CD4-positive, alpha-beta T cell (primary cell): ENCODE measurements around the gene MTNR1A. TPM values are rescaled to one million over a fixed set of nuclear protein-coding genes. Genes with fewer than 3 reads are reported as not detected.

ENCODE experiments used
- ATAC-seq: fragments of 200-7000 bp; cut with Tn5 transposase; one replicate; pipeline ENCODE4 v1.10.0; 2022; ENCODE audit warnings: mild to moderate bottlenecking; ENCODE audit not compliant: poor library complexity
- CTCF ChIA-PET: fragments of 350-600 bp; sonication (Branson Sonifier 250); formaldehyde crosslinking; loops from one replicate; lab custom pipeline; 2021; ENCODE audit warnings: antibody characterized with exemption, inconsistent platforms; lab: Charles Lee
- POLR2A ChIA-PET: fragments of 350-600 bp; sonication (Branson Sonifier 250); formaldehyde crosslinking; loops from one replicate; lab custom pipeline; 2021; ENCODE audit warnings: antibody characterized with exemption, inconsistent platforms; lab: Charles Lee
- DNase-seq, 14 experiments: peaks; one replicate each; pipeline ENCODE4 v3.0.0-alpha.2; 2013 to 2020; ENCODE audit warnings: mixed read lengths in 2 of 14
- H3K27ac ChIP-seq, 2 donors: one replicate each; pipeline versions ENCODE4 v1.5.1 to v1.7.0; 2013; ENCODE audit warnings: low read length in 2 of 2, low read depth in 1 of 2, mild to moderate bottlenecking in 1 of 2
- H3K27me3 ChIP-seq, 2 experiments: 1 replicate in 1 of 2; 2 replicates in 1 of 2; pipeline versions ENCODE4 v1.6.1 to v1.7.0; 2013; ENCODE audit warnings: low read length in 2 of 2, control low read depth in 1 of 2, mild to moderate bottlenecking in 1 of 2, moderate library complexity in 1 of 2; ENCODE audit not compliant: insufficient read depth in 2 of 2, control insufficient read depth in 1 of 2
- H3K36me3 ChIP-seq: one replicate; pipeline ENCODE4 v1.6.1; 2013; ENCODE audit warnings: low read length, control low read depth; ENCODE audit not compliant: insufficient read depth
- H3K4me1 ChIP-seq: one replicate; pipeline ENCODE4 v1.6.1; 2013; ENCODE audit warnings: low read length, control low read depth; ENCODE audit not compliant: insufficient read depth
- H3K4me3 ChIP-seq: one replicate; pipeline ENCODE4 v1.5.1; 2013; ENCODE audit warnings: mild to moderate bottlenecking, low read length, moderate library complexity
- H3K9me3 ChIP-seq, 2 experiments: 1 replicate in 1 of 2; 2 replicates in 1 of 2; pipeline versions ENCODE4 v1.6.1 to v1.7.0; 2013; ENCODE audit warnings: low read length in 2 of 2, mild to moderate bottlenecking in 2 of 2, control low read depth in 1 of 2, moderate library complexity in 1 of 2; ENCODE audit not compliant: control insufficient read depth in 1 of 2, insufficient read depth in 1 of 2
- H3K27ac Mint-ChIP-seq: one replicate; pipeline ENCODE4 v1.8.0; 2020; ENCODE audit warnings: mixed read lengths
- H3K27me3 Mint-ChIP-seq: one replicate; pipeline ENCODE4 v1.8.0; 2021; ENCODE audit warnings: mixed read lengths
- H3K36me3 Mint-ChIP-seq: one replicate; pipeline ENCODE4 v1.8.0; 2021; ENCODE audit warnings: low read depth, mixed read lengths
- H3K4me1 Mint-ChIP-seq: one replicate; pipeline ENCODE4 v1.8.0; 2021; ENCODE audit warnings: low read depth, mixed read lengths
- H3K4me3 Mint-ChIP-seq: one replicate; pipeline ENCODE4 v1.8.0; 2020; ENCODE audit warnings: mild to moderate bottlenecking, mixed read lengths
- H3K9me3 Mint-ChIP-seq: one replicate; pipeline ENCODE4 v1.8.0; 2020; ENCODE audit warnings: mixed read lengths
- intact Hi-C, 2 experiments: fragments of 100-400 bp; cut with DNase I in 1 of 2; cut with micrococcal nuclease in 1 of 2; formaldehyde crosslinking; loops; one replicate each; pipeline versions ENCODE4 v1.15.1 to v1.9.0; 2023 to 2025; cut with DNase I, micrococcal nuclease
- total RNA-seq, 174 experiments: library from RNA in 2 of 174; stranded (reverse) in 2 of 174; gene quantifications; one replicate each; pipeline ENCODE4 v1.2.3 and lab custom pipeline; 2021 to 2026
- TF ChIP-seq, protein P1 (sequence below): fragments of 200-600 bp; IDR thresholded peaks from one replicate; pipeline ENCODE4 v1.8.0; 2022; ENCODE audit warnings: antibody characterized with exemption, mild to moderate bottlenecking

Gene MTNR1A
- total RNA-seq, 2 experiments from 2014 or later = not detected

- Mint-ChIP-seq H3K4me3 (no peak overlapping the region), H3K9me3 (no peaks in the 10 kb centered on the region), H3K4me1 (no peaks in the 10 kb centered on the region), H3K27ac (no peak overlapping the region), H3K36me3 (no peaks in the 10 kb centered on the region), H3K27me3 (no peaks in the 10 kb centered on the region)
- Histone ChIP-seq H3K27ac (no peak overlapping the region), H3K4me3 (no peak overlapping the region), H3K9me3 (peaks cover 0 to 3% of the 10 kb centered on the region in 2 experiments), H3K36me3 (no peaks in the 10 kb centered on the region), H3K27me3 (no peaks in the 10 kb centered on the region), H3K4me1 (no peaks in the 10 kb centered on the region)
- intact Hi-C loops = loop anchor here in 1 of 2 experiments (10.0 kb wide), 1 partner anchor 937 kb away; no protein-coding TSS in a partner anchor
- DNase-seq (no peak), ATAC-seq (no peak)
- POLR2A ChIA-PET = no interaction called here
- TF ChIP-seq, protein P1, sequence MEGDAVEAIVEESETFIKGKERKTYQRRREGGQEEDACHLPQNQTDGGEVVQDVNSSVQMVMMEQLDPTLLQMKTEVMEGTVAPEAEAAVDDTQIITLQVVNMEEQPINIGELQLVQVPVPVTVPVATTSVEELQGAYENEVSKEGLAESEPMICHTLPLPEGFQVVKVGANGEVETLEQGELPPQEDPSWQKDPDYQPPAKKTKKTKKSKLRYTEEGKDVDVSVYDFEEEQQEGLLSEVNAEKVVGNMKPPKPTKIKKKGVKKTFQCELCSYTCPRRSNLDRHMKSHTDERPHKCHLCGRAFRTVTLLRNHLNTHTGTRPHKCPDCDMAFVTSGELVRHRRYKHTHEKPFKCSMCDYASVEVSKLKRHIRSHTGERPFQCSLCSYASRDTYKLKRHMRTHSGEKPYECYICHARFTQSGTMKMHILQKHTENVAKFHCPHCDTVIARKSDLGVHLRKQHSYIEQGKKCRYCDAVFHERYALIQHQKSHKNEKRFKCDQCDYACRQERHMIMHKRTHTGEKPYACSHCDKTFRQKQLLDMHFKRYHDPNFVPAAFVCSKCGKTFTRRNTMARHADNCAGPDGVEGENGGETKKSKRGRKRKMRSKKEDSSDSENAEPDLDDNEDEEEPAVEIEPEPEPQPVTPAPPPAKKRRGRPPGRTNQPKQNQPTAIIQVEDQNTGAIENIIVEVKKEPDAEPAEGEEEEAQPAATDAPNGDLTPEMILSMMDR = no peak
- CTCF ChIA-PET = no interaction called here
Measured at GRCh38 chr4:186581421-186581820, 26.1 kb upstream of the MTNR1A start.

GRCh38 chr4:186580669-186581068 is 25.3 kb upstream of the MTNR1A start:
- H3K36me3 ChIP-seq = no peaks in the 10 kb centered on the region
- no peak overlapping the region for H3K4me3 ChIP-seq
- no peaks in the 10 kb centered on the region for H3K4me1 Mint-ChIP-seq
- TF ChIP-seq, protein P1 = no peak
- ChIA-PET POLR2A (no interaction called here), CTCF (no interaction called here)
- intact Hi-C loops = loop anchor here in 1 of 2 experiments (10.0 kb wide), 1 partner anchor 936 kb away; no protein-coding TSS in a partner anchor
- H3K27ac ChIP-seq = no peak overlapping the region
- no peaks in the 10 kb centered on the region for H3K36me3 Mint-ChIP-seq
- peaks cover 0 to 3% of the 10 kb centered on the region in 2 experiments for H3K9me3 ChIP-seq
- H3K9me3 Mint-ChIP-seq = peaks cover 2% of the 10 kb centered on the region
- no peak overlapping the region for H3K27ac Mint-ChIP-seq
- no peak overlapping the region for H3K4me3 Mint-ChIP-seq
- ATAC-seq (no peak), DNase-seq (no peak)
- H3K4me1 ChIP-seq = no peaks in the 10 kb centered on the region
- H3K27me3 Mint-ChIP-seq = no peaks in the 10 kb centered on the region
- no peaks in the 10 kb centered on the region for H3K27me3 ChIP-seq

- ChIA-PET POLR2A (no interaction called here), CTCF (no interaction called here)
- Mint-ChIP-seq H3K9me3 (no peaks in the 10 kb centered on the region), H3K27ac (no peak overlapping the region), H3K4me1 (no peaks in the 10 kb centered on the region), H3K36me3 (no peaks in the 10 kb centered on the region), H3K27me3 (no peaks in the 10 kb centered on the region), H3K4me3 (no peak overlapping the region)
- Histone ChIP-seq H3K9me3 (peaks cover 0 to 7% of the 10 kb centered on the region in 2 experiments), H3K27ac (no peak overlapping the region), H3K4me1 (no peaks in the 10 kb centered on the region), H3K27me3 (no peaks in the 10 kb centered on the region), H3K4me3 (no peak overlapping the region), H3K36me3 (no peaks in the 10 kb centered on the region)
- ATAC-seq (no peak), DNase-seq (no peak)
- intact Hi-C loops = no loop called here
- TF ChIP-seq, protein P1 = no peak
Measured at GRCh38 chr4:186570193-186570996, 15.0 kb upstream of the MTNR1A start.
